Tibial nerve (tissue), 4 donors: ENCODE data around the gene CTNNA2. TPM values are rescaled to one million over a fixed set of nuclear protein-coding genes. Genes with fewer than 3 reads are reported as not detected.

ENCODE experiments used
- DNase-seq, 2 donors: peaks; one replicate each; pipeline ENCODE4 v3.0.0-alpha.2; 2019; ENCODE audit warnings: low spot score in 2 of 2
- H3K27ac ChIP-seq, 4 donors: fragments of 200-600 bp; sonication (generic) in 3 of 4; one replicate each; pipeline ENCODE4 v1.5.1; 2017 to 2019; ENCODE audit warnings: mild to moderate bottlenecking in 1 of 4
- H3K27me3 ChIP-seq, 2 donors: fragments of 200-600 bp; sonication (generic) in 1 of 2; one replicate each; pipeline versions ENCODE4 v1.5.1 to v1.6.0; 2017 to 2019
- H3K36me3 ChIP-seq, 3 donors: fragments of 200-600 bp; sonication (generic); one replicate each; pipeline ENCODE4 v1.5.1; 2018 to 2019
- H3K4me1 ChIP-seq, 4 donors: fragments of 200-600 bp; sonication (generic) in 3 of 4; one replicate each; pipeline ENCODE4 v1.5.1; 2017 to 2019
- H3K4me3 ChIP-seq, 4 donors: fragments of 200-600 bp; sonication (generic) in 3 of 4; one replicate each; pipeline ENCODE4 v1.5.1; 2017 to 2019; ENCODE audit warnings: mild to moderate bottlenecking in 1 of 4, moderate library complexity in 1 of 4
- H3K9me3 ChIP-seq, 4 donors: fragments of 200-600 bp; sonication (generic) in 3 of 4; one replicate each; pipeline ENCODE4 v1.5.1; 2017 to 2019
- CTCF ChIP-seq, 5 experiments: fragments of 200-600 bp in 3 of 5; fragments of 450-650 bp in 2 of 5; sonication (generic) in 3 of 5; IDR thresholded peaks; one replicate each; pipeline ENCODE4 v1.5.1; 2016 to 2019; ENCODE audit warnings: antibody characterized with exemption in 5 of 5, mild to moderate bottlenecking in 3 of 5, moderate library complexity in 2 of 5
- EP300 ChIP-seq, 2 donors: sonication (generic); formaldehyde crosslinking; IDR thresholded peaks; one replicate each; pipeline ENCODE4 v1.6.1; 2017; ENCODE audit warnings: antibody characterized with exemption in 2 of 2, mild to moderate bottlenecking in 1 of 2
- POLR2A ChIP-seq, 2 donors: fragments of 450-650 bp; IDR thresholded peaks; one replicate each; pipeline ENCODE4 v1.6.1; 2017; ENCODE audit warnings: antibody characterized with exemption in 2 of 2, mild to moderate bottlenecking in 2 of 2, moderate library complexity in 2 of 2
- WGBS, 2 donors: methylation state at CpG; one replicate each; pipeline ENCODE4 v1.1.5; 2018; 5-methylcytosine and 5-hydroxymethylcytosine counted together
- total RNA-seq, 4 donors: library from RNA; depleted of rRNA; stranded (reverse); fragments of >200 nt; gene quantifications; one replicate each; pipeline ENCODE4 v1.1.0, GENCODE V29; 2016

The CTNNA2 gene
- total RNA-seq, 4 donors from 2014 or later: 0.39 to 3.3 (median 0.75) TPM

DNA sequence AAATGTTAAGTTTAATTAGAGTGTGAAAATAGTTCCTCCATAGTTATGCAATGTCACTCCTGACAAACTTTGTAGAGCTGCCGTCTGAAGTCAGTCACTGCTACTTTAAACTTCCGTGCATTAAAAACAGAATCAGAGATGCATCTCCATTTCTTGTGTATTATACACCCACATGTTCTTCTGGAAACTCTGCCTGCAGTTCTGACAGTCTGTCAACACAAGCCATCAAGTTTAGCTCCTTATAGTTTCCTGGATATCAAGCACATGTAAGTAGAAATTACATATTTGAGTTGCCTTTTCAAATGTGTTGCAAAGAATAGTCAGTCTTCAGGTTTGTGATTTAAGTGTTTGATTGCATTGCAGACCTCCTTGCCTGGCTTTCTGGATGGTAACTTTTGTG is 184.3 kb downstream of the CTNNA2 start:
- H3K4me3 ChIP-seq: no peak overlapping the region
- DNase-seq: no peak
- H3K36me3 ChIP-seq: no peaks in the 10 kb centered on the region
- no peak overlapping the region for H3K27ac ChIP-seq
- no peaks in the 10 kb centered on the region for H3K9me3 ChIP-seq
- no peaks in the 10 kb centered on the region for H3K4me1 ChIP-seq
- no peaks in the 10 kb centered on the region for H3K27me3 ChIP-seq
- WGBS, 2 donors: 83 to 86% methylated on average over 2 of the region's 2 CpGs
- TF ChIP-seq POLR2A (IDR thresholded peaks at IDR 0.05): no peak
- no peak for TF ChIP-seq CTCF (IDR thresholded peaks at IDR 0.05)
- TF ChIP-seq EP300 (IDR thresholded peaks at IDR 0.05): no peak

DNA sequence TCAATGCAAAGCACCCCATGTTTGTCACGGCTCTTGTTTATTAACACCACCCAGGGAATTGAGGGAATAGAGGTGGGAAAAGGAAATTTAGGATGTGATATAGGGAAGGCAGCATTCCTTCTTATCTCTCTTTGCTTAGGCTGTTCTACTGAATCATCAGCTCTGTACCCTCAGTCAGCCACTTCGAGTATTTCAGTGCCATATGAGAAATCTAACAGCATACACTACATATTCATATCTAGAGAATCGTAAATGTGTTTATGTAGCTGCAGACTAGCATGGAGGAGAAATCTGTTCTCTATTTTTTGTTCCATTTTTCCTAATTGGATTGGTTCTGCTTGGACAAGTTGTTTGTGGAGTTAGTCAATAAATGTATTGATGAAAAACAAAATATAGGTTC is 187.8 kb downstream of the CTNNA2 start:
- no peak overlapping the region for H3K27ac ChIP-seq
- no peaks in the 10 kb centered on the region for H3K36me3 ChIP-seq
- H3K4me1 ChIP-seq: no peaks in the 10 kb centered on the region
- 59 to 72% methylated on average over 3 of the region's 3 CpGs for WGBS, 2 donors
- TF ChIP-seq CTCF (IDR thresholded peaks at IDR 0.05) (no peak), POLR2A (IDR thresholded peaks at IDR 0.05) (no peak), EP300 (IDR thresholded peaks at IDR 0.05) (no peak)
- H3K4me3 ChIP-seq: no peak overlapping the region
- no peaks in the 10 kb centered on the region for H3K9me3 ChIP-seq
- no peaks in the 10 kb centered on the region for H3K27me3 ChIP-seq
- DNase-seq: no peak

DNA sequence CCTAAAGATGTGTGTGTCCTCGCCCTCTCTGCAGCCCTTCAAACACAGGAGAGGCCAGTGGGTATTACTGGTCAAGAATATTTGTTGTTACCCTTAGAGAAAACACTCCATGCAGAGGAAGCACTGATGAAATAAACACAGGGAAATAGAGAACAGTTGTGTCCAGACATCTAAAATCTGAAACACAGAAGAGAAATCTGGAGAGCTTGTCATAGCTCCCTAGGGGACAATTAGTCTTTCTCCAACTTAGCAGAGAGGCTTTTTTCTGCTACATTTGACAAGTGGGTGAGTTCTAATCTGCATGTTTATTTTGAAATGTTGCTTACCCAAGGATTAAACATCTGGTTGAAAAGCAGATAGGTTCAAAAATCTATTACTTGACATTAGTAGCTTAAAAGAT is 190.1 kb downstream of the CTNNA2 start:
- H3K36me3 ChIP-seq: no peaks in the 10 kb centered on the region
- no peak overlapping the region for H3K27ac ChIP-seq
- H3K4me1 ChIP-seq: no peaks in the 10 kb centered on the region
- 50 to 62% methylated on average over 1 of the region's 1 CpG for WGBS, 2 donors
- H3K4me3 ChIP-seq: no peak overlapping the region
- no peak for DNase-seq
- H3K9me3 ChIP-seq: no peaks in the 10 kb centered on the region
- no peak for TF ChIP-seq EP300 (IDR thresholded peaks at IDR 0.05)
- TF ChIP-seq CTCF (IDR thresholded peaks at IDR 0.05): no peak
- TF ChIP-seq POLR2A (IDR thresholded peaks at IDR 0.05): no peak
- H3K27me3 ChIP-seq: no peaks in the 10 kb centered on the region

DNA sequence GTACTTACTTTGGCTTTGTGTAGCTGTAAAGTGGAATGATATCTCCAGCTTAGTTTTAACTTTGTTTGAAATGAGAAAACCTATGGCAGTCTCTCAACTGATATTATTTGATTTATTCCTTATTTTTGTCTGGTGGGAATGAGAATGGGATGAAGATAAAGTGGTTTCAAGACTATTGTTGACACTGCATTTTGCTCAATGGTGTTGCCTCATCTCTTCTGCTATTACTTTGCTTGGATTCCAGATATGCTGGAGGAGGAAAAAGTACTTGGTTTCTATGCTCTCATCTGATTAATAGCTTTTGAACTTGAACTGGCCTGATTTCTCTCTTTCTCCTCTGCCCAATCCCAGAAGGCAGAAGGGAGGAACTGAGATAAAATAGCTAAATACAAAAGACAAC is 198.2 kb downstream of the CTNNA2 start:
- Histone ChIP-seq H3K9me3 (no peaks in the 10 kb centered on the region), H3K4me1 (no peaks in the 10 kb centered on the region), H3K36me3 (no peaks in the 10 kb centered on the region), H3K4me3 (no peak overlapping the region), H3K27ac (no peak overlapping the region), H3K27me3 (no peaks in the 10 kb centered on the region)
- no peak for TF ChIP-seq EP300 (IDR thresholded peaks at IDR 0.05)
- no peak for TF ChIP-seq POLR2A (IDR thresholded peaks at IDR 0.05)
- TF ChIP-seq CTCF (IDR thresholded peaks at IDR 0.05): no peak
- no peak for DNase-seq

- H3K27ac ChIP-seq: no peak overlapping the region
- TF ChIP-seq EP300 (IDR thresholded peaks at IDR 0.05) (no peak), POLR2A (IDR thresholded peaks at IDR 0.05) (no peak), CTCF (IDR thresholded peaks at IDR 0.05) (no peak)
- WGBS, 2 donors: 41 to 48% methylated on average over 4 of the region's 4 CpGs
- H3K27me3 ChIP-seq: no peaks in the 10 kb centered on the region
- no peak overlapping the region for H3K4me3 ChIP-seq
- H3K36me3 ChIP-seq: no peaks in the 10 kb centered on the region
- peaks cover 0 to 5% (median 0%) of the 10 kb centered on the region in 4 donors for H3K4me1 ChIP-seq
- DNase-seq: no peak
- no peaks in the 10 kb centered on the region for H3K9me3 ChIP-seq
These were observed 200.4 kb downstream of the CTNNA2 start for GRCh38 chr2:79713131-79713785.
